Globus pallidus (tissue), 1 donor: ENCODE data around the gene BCKDHB.
A peak's percentile ranks its signal among the peaks of the same experiment; 100 is the strongest.
"Not testable (repeated sequence)": the region's sequence is repeated elsewhere in the genome, so short reads cannot be mapped to it uniquely, and the experiment has no call there.

Source experiments
- DNase-seq: peaks from one replicate; pipeline ENCODE4 v3.0.0-alpha.2; 2015; ENCODE audit warnings: low spot score

The BCKDHB gene

GRCh38 chr6:80263585-80263984 is 157.1 kb downstream of the BCKDHB start:
- DNase-seq = no peak

- peak; percentile 29 for DNase-seq
Measured at GRCh38 chr6:80268865-80269730, 162.6 kb downstream of the BCKDHB start.

- DNase-seq = no peak
Measured at GRCh38 chr6:80271074-80271473, 164.6 kb downstream of the BCKDHB start.

- no peak for DNase-seq
Measured at GRCh38 chr6:80272988-80273387, 166.5 kb downstream of the BCKDHB start.

- DNase-seq = no peak
Measured at GRCh38 chr6:80276861-80277260, 170.4 kb downstream of the BCKDHB start.

GRCh38 chr6:80277501-80277900 is 171.0 kb downstream of the BCKDHB start:
- DNase-seq = no peak

- DNase-seq = no peak
Measured at GRCh38 chr6:80280262-80281010, 174.0 kb downstream of the BCKDHB start.

GRCh38 chr6:80282913-80283554 is 176.6 kb downstream of the BCKDHB start:
- DNase-seq = no peak

GRCh38 chr6:80287112-80287511 is 180.6 kb downstream of the BCKDHB start:
- DNase-seq = no peak

- DNase-seq = no peak
Measured at GRCh38 chr6:80287607-80288006, 181.1 kb downstream of the BCKDHB start.

- no peak for DNase-seq
Measured at GRCh38 chr6:80289727-80290126, 183.3 kb downstream of the BCKDHB start.

- DNase-seq = not testable (repeated sequence)
Measured at GRCh38 chr6:80294531-80294930, 188.1 kb downstream of the BCKDHB start.

GRCh38 chr6:80302716-80303115 is 196.2 kb downstream of the BCKDHB start:
- DNase-seq = no peak

- no peak for DNase-seq
Measured at GRCh38 chr6:80304014-80304413, 197.5 kb downstream of the BCKDHB start.

GRCh38 chr6:80314531-80314930 is 208.1 kb downstream of the BCKDHB start:
- no peak for DNase-seq

GRCh38 chr6:80316686-80317231 is 210.3 kb downstream of the BCKDHB start:
- DNase-seq = peak; percentile 80

- DNase-seq = no peak
Measured at GRCh38 chr6:80319196-80319595, 212.7 kb downstream of the BCKDHB start.

- DNase-seq = no peak
Measured at GRCh38 chr6:80321011-80321410, 214.5 kb downstream of the BCKDHB start.

GRCh38 chr6:80325742-80326141 is 219.3 kb downstream of the BCKDHB start:
- peak; percentile 26 for DNase-seq

GRCh38 chr6:80328652-80329051 is 222.2 kb downstream of the BCKDHB start:
- no peak for DNase-seq

GRCh38 chr6:80329496-80329895 is 223.0 kb downstream of the BCKDHB start:
- no peak for DNase-seq

- DNase-seq = no peak
Measured at GRCh38 chr6:80330961-80331360, 224.5 kb downstream of the BCKDHB start.
